NB4 (cell line): Measurements from ENCODE around the gene TTPAL.

Experiments used
- DNase-seq: peaks from one replicate; pipeline ENCODE4 v3.0.0; 2010; ENCODE audit warnings: low read depth
- H3K4me3 ChIP-seq: one replicate; pipeline ENCODE4 v1.5.1; 2011; ENCODE audit warnings: mild to moderate bottlenecking, low read depth, low read length, moderate library complexity
- CTCF ChIP-seq: IDR thresholded peaks from one replicate; pipeline ENCODE4 v1.5.1; 2012; ENCODE audit warnings: low read depth, low read length
- MAX ChIP-seq: IDR thresholded peaks from 2 replicates; pipeline ENCODE4 v1.6.1; 2011; ENCODE audit warnings: low read depth, low read length
- MYC ChIP-seq: IDR thresholded peaks from 2 replicates; pipeline ENCODE4 v1.6.1; 2011; ENCODE audit warnings: low read depth, low read length
- POLR2A ChIP-seq: IDR thresholded peaks from 2 replicates; pipeline ENCODE4 v1.6.1; 2011; ENCODE audit warnings: mild to moderate bottlenecking; ENCODE audit not compliant: insufficient read length; ENCODE audit errors: extremely low read depth

TTPAL gene

GRCh38 chr20:44461803-44462174 lies 13.9 kb upstream of the TTPAL start:
- DNase-seq, result no peak
- no peak overlapping the region for H3K4me3 ChIP-seq
- TF ChIP-seq CTCF (no peak), MYC (no peak), POLR2A (no peak), MAX (no peak)

GRCh38 chr20:44463466-44463865 lies 12.2 kb upstream of the TTPAL start:
- H3K4me3 ChIP-seq, result no peak overlapping the region
- DNase-seq, result no peak
- TF ChIP-seq CTCF (no peak), MAX (no peak), POLR2A (no peak)

- H3K4me3 ChIP-seq, result no peak overlapping the region
- no peak for DNase-seq
- TF ChIP-seq MAX (no peak), POLR2A (no peak)
Observed at GRCh38 chr20:44464514-44464913, 11.2 kb upstream of the TTPAL start.

DNA sequence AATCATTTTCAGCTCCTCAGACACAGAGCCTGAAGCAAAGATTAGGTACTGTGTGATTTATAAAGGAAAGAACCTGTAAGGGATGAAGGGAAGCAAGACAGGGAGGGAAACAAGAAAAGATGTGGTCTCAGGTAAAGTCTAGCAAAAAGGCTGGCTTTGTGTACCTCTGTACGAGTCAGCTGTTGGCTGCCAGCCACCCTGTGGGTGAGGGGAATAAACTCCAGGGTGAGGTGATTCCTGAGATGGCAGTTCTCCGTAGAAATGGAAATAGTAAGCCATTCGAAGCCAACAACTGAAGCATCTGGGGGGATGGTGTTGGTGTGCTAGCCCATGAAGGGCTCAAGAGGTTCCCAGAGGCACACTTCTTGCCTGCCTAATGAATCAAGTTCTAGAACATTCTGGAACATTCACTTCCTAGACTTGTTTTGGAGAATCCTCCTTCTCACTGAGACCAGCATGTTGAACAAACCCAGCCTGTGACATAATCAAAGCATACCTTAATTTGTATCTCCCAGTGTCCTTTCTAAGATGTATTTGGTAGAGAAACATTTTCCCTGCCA lies 10.6 kb upstream of the TTPAL start:
- H3K4me3 ChIP-seq, result no peak overlapping the region
- TF ChIP-seq MAX, result no peak
- no peak for TF ChIP-seq POLR2A
- no peak for TF ChIP-seq MYC
- no peak for TF ChIP-seq CTCF
- DNase-seq, result no peak

GRCh38 chr20:44467289-44467883 lies 8.3 kb upstream of the TTPAL start:
- no peak overlapping the region for H3K4me3 ChIP-seq
- TF ChIP-seq CTCF (no peak), POLR2A (no peak), MYC (no peak), MAX (no peak)
- no peak for DNase-seq

DNA sequence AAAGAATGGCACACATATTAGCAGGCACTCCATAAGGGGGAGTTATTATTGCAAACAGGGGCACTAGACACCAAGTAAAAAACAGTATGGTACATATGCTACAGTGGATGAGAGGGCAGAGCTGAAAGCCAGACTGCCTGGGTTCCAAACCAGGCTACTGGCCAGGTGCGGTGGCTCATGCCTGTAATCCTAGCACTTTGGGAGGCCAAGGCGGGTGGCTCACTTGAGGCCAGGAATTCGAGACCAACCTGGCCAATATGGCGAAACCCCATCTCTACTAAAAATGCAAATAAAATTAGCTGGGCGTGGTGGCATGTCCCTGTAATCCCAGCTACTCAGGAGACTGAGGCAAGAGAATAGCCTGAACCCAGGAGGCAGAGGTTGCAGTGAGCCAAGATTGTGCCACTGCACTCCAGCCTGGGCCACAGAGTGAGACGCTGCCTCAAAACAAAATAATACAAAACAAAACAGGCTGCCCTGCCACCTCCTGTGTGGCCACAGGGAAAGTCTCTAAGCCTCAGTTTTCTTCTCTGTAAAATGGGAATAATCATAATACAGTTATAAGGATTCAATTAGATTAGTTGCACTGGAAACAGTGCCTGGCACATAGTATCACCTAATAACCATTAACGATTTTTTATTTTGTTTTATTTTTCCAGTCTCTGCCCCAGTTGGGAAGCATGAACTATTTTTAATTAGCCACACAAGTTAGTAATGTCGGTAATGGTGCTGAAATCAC lies 7.5 kb upstream of the TTPAL start:
- TF ChIP-seq MAX (no peak), CTCF (no peak), POLR2A (no peak), MYC (no peak)
- H3K4me3 ChIP-seq, result no peak overlapping the region
- no peak for DNase-seq
